GM10266 (cell line): ENCODE data around the gene GDF7.
A peak's percentile ranks its signal among the peaks of the same experiment; 100 is the strongest.

ENCODE experiments used
- DNase-seq: peaks from one replicate; pipeline ENCODE4 v3.0.0; 2012; ENCODE audit errors: extremely low spot score
- TF ChIP-seq, protein P1 (sequence below): IDR thresholded peaks from 2 replicates; pipeline ENCODE4 v1.5.1; 2012; ENCODE audit warnings: mild to moderate bottlenecking, low read depth; ENCODE audit not compliant: control insufficient read depth, insufficient read depth; ENCODE audit errors: missing control alignments

GDF7 gene

DNA sequence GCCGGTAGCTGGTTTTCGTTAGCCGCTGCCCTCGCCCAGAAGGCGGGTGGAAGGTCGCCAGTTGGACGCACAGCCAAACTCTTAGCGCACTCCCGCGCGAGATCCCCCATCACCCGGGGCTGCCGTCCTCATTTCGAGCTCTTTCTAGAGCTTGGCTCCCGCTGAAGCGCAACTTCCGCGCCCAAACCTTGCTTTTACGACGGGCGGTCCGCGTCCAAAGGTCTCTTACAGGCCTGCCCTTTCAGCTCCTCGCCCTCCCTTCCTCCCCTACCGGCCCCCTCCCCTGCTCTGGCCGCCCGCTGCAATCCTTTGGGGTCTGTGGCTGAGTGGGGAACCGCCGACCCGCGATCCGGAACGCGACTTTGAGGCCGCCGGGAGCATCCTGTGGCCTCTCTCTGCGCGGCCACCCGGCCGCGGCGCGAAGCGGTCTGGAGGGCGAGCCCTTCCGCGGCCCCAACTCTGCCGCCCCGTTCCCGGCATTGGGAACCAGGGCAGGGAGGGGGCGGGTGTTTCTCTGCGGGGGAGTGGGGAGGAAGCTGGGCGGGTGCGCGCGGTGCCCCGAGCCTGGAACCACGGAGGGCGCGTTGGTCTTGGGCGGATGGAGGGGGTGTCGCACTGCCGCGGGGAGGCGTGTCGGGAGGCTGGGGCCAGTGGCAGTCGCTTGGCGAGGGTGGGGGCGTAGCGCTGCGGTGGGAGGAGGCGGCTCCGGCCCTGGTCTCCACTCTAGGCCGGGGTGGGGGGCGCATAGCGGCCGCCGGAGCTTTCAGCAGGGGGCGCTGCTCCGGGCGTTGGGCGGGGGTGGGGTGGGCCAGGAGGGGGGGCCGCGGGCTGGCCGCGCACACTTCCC, at the start of gene GDF7:
TSS of gene GDF7 (plus strand) at position 841 of the 847 bp plus-strand sequence. CDS start 96 bp downstream, outside the sequence.
- TF ChIP-seq, protein P1, sequence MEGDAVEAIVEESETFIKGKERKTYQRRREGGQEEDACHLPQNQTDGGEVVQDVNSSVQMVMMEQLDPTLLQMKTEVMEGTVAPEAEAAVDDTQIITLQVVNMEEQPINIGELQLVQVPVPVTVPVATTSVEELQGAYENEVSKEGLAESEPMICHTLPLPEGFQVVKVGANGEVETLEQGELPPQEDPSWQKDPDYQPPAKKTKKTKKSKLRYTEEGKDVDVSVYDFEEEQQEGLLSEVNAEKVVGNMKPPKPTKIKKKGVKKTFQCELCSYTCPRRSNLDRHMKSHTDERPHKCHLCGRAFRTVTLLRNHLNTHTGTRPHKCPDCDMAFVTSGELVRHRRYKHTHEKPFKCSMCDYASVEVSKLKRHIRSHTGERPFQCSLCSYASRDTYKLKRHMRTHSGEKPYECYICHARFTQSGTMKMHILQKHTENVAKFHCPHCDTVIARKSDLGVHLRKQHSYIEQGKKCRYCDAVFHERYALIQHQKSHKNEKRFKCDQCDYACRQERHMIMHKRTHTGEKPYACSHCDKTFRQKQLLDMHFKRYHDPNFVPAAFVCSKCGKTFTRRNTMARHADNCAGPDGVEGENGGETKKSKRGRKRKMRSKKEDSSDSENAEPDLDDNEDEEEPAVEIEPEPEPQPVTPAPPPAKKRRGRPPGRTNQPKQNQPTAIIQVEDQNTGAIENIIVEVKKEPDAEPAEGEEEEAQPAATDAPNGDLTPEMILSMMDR: peak; percentile 28
- DNase-seq: peak; percentile 73

DNA sequence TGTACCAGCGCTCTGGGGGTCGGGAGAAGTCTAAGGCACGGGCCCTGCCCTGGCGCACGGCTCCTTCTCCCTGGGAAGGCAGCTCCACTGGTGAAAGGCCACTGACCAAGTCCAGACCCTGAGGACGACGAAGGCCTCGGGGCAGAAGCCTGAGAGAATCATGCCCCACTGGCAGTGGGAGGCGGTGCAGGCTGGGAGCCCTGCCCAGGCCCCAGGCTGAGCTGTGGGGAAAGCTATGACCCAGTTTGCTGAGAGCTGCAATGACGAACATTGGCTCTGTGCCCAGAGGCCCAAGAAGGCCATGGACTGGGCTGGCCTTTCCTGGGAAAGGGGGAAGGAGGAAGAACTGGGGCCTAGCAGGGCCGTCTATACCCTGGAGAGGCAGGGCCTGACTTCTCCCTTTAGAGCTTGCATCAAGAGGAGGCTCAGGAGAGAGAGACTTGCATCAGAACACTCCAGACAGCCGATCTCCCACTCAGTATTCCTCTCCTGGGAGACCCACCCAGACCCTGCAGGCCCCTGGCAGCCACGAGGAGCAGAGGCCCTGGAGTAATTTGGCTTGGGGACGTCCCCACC, 49.0 kb upstream of the GDF7 start:
- DNase-seq: no peak
- TF ChIP-seq, protein P1: no peak

DNA sequence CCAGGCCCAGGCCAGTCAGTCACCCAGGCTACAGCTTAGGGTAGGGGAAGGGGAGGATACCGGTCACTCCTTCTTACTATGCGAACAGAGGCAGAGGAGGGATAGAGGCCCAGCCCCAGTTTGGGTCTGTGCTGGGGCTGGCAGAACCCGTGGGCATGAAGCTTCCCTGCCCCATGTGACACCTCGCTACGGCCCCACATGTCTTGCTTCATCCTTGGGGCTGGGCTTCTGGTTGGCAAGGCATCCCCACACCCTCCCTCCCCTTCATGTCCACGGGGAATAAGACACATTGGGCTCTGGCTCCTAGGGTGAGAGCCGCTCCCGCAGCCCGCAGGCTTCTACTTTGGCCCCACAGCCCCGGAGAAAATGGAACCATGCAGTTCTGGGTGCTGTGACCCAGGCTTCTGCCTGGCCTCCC, 48.5 kb upstream of the GDF7 start:
- DNase-seq: no peak
- TF ChIP-seq, protein P1: no peak

DNA sequence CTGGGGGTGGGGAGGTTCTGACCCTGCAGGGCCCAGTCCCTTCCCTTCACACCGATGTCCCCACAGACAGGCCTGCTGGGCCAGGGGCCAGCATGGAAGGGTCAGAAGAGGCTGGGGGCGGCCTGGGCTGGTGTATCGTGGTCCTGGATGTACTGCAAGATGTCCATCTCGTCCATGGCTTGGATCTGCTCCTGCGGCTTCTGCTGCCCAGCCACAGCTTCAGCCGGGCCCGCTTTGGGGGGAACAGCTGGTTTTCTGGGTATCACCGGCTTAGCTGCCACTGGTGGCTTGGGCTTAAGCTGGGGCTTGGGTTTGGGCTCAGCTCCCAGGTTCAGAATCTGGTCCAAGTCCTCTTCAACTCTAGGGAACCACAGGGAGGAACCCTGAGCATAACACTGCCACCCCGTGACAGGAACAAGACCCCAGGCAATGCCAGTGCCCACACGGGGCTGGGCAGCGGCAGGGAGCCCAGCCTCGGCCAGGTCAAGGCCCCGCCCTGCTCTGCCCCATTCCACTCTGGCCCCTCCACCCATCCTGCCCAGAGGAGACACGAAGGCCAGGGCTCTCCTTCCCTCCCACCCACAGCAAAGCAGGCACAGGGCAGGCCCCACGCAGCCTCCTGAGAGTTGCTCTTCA, 47.9 kb upstream of the GDF7 start:
- no peak for DNase-seq

DNA sequence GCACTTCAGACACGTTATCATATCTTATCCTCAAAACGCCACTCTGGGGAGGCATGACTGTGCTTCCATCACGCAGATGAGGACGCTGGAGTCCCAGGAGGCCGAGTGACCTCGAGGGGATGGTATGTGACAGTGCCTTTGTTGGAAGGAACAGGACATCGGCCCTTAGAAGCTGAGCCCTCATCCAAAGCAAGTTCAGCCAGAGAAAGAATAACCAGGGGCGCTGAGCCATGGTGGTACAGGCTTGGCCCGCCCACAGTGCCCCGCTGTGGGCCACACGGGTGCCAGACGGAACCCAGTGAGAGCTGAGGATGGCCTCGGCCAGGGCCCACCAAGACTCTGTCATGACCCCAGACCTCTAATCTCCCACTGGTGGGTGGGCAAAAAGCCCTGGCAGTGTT, 47.3 kb upstream of the GDF7 start:
- TF ChIP-seq, protein P1: no peak

More for the DNA sequence above, 47.9 kb upstream of the GDF7 start:
- TF ChIP-seq, protein P1: no peak

DNA sequence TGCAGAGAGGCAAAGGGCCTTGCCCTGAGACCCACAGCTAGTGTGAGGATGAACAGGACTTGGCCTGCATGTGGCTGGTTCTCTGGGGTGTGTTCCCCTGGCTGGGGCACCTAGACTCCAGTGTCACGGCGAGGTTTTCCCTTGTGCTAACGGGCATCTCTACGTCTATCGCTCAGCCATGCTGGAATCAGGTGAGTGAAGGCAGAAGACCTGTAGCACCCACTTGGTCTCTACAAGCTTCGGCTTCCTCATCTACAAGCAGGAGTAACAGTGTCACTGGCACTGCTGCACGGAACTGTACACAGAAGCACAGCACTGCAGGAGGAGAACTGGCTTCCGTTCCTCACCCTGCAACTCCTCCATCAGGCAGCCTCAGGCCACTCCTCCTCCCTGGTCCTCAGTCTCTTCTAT, 46.7 kb upstream of the GDF7 start:
- DNase-seq: no peak
- TF ChIP-seq, protein P1: no peak

More for the DNA sequence above, 47.3 kb upstream of the GDF7 start:
- DNase-seq: no peak
